SK-N-SH (cell line): ENCODE measurements around the gene CELF2. TPM values are rescaled to one million over a fixed set of nuclear protein-coding genes. Genes with fewer than 3 reads are reported as not detected.

ENCODE experiments used
- CTCF ChIA-PET: fragments of 300-600, 350-600 bp; formaldehyde crosslinking; extraction: SDS; loops from one replicate; lab custom pipeline; 2021; lab: Yijun Ruan, JAX
- POLR2A ChIA-PET: fragments of 350-600 bp; sonication (Branson Sonifier 250); formaldehyde crosslinking; extraction: SDS; loops from one replicate; lab custom pipeline; 2020; ENCODE audit warnings: antibody characterized with exemption, inconsistent platforms; lab: Yijun Ruan, JAX
- DNase-seq: peaks from one replicate; pipeline ENCODE4 v3.0.0; 2012
- H2AFZ ChIP-seq: fragments of 200-600 bp; sonication (generic); 2 replicates; pipeline ENCODE4 v1.8.1; 2016; ENCODE audit warnings: antibody characterized with exemption, mild to moderate bottlenecking, low read depth
- H3F3A ChIP-seq: fragments of 200-600 bp; sonication (generic); replicated peaks from 2 replicates; pipeline ENCODE3; 2016; ENCODE audit warnings: antibody characterized with exemption, mild to moderate bottlenecking; ENCODE audit not compliant: insufficient read depth
- H3K27ac ChIP-seq, 2 experiments: fragments of 200-500 bp in 1 of 2; fragments of 200-600 bp in 1 of 2; sonication (Bioruptor generic) in 1 of 2; sonication (generic), shearing (Covaris generic) in 1 of 2; 2 replicates each; pipeline versions ENCODE4 v1.5.1 to v1.6.1; 2014 to 2016; ENCODE audit warnings: low read depth in 2 of 2, inconsistent platforms in 1 of 2, low read length in 1 of 2, mild to moderate bottlenecking in 1 of 2, mixed read lengths in 1 of 2
- H3K27me3 ChIP-seq: fragments of 200-600 bp; sonication (generic), shearing (Covaris generic); 2 replicates; pipeline ENCODE4 v1.6.1; 2016; ENCODE audit warnings: mixed run types; ENCODE audit not compliant: insufficient read depth
- H3K36me3 ChIP-seq, 2 experiments: fragments of 200-500 bp in 1 of 2; fragments of 200-600 bp in 1 of 2; sonication (Bioruptor generic) in 1 of 2; sonication (generic) in 1 of 2; replicated peaks in 1 of 2; 2 replicates each; pipeline versions ENCODE3 to v1.5.1; 2014 to 2016; ENCODE audit warnings: low read length in 1 of 2, mild to moderate bottlenecking in 1 of 2; ENCODE audit not compliant: insufficient read depth in 2 of 2, control insufficient read depth in 1 of 2
- H3K4me1 ChIP-seq, 2 experiments: fragments of 200-500 bp in 1 of 2; fragments of 200-600 bp in 1 of 2; sonication (Bioruptor generic) in 1 of 2; sonication (generic), shearing (Covaris generic) in 1 of 2; 2 replicates each; pipeline versions ENCODE4 v1.5.1 to v1.6.1; 2014 to 2016; ENCODE audit warnings: low read depth in 1 of 2, low read length in 1 of 2, mixed run types in 1 of 2; ENCODE audit not compliant: insufficient read depth in 2 of 2, control insufficient read depth in 1 of 2
- H3K4me2 ChIP-seq: fragments of 200-600 bp; sonication (generic), shearing (Covaris generic); 2 replicates; pipeline ENCODE4 v1.6.1; 2017; ENCODE audit warnings: mixed run types
- H3K4me3 ChIP-seq, 2 experiments: fragments of 200-500 bp in 1 of 2; fragments of 200-600 bp in 1 of 2; sonication (Bioruptor generic) in 1 of 2; sonication (generic), shearing (Covaris generic) in 1 of 2; 2 replicates each; pipeline versions ENCODE4 v1.5.1 to v1.8.1; 2014 to 2016; ENCODE audit warnings: low read depth in 2 of 2, inconsistent platforms in 1 of 2, low read length in 1 of 2, mild to moderate bottlenecking in 1 of 2, mixed read lengths in 1 of 2, moderate library complexity in 1 of 2
- H3K79me2 ChIP-seq: fragments of 200-600 bp; sonication (generic); 2 replicates; pipeline ENCODE4 v1.8.1; 2017; ENCODE audit warnings: mild to moderate bottlenecking; ENCODE audit not compliant: insufficient read depth
- H3K9ac ChIP-seq: fragments of 200-600 bp; sonication (generic); 2 replicates; pipeline ENCODE4 v1.6.1; 2017; ENCODE audit warnings: mixed run types
- H3K9me2 ChIP-seq: fragments of 200-600 bp; sonication (generic); 2 replicates; pipeline ENCODE4 v1.6.1; 2017; ENCODE audit warnings: mixed run types
- H3K9me3 ChIP-seq: fragments of 200-600 bp; sonication (generic); 2 replicates; pipeline ENCODE4 v1.6.1; 2017; ENCODE audit warnings: mixed run types, mild to moderate bottlenecking, moderate library complexity
- H4K20me1 ChIP-seq: fragments of 200-600 bp; sonication (generic); 2 replicates; pipeline ENCODE4 v1.6.1; 2017; ENCODE audit warnings: mild to moderate bottlenecking, mixed run types; ENCODE audit not compliant: insufficient read depth
- EZH2phosphoT487 ChIP-seq: fragments of 200-600 bp; sonication (generic); IDR thresholded peaks from 2 replicates; pipeline ENCODE4 v1.6.1; 2017; ENCODE audit warnings: low read depth, mixed run types, mild to moderate bottlenecking, antibody characterized with exemption, moderate library complexity, borderline replicate concordance
- FOSL2 ChIP-seq: IDR thresholded peaks from 2 replicates; pipeline ENCODE4 v1.4.0; 2012; ENCODE audit warnings: low read depth, mild to moderate bottlenecking, moderate library complexity, borderline replicate concordance
- FOXM1 ChIP-seq: IDR thresholded peaks from 2 replicates; pipeline ENCODE4 v1.4.0; 2012; ENCODE audit warnings: low read depth, mild to moderate bottlenecking
- GABPA ChIP-seq: IDR thresholded peaks from 2 replicates; pipeline ENCODE4 v1.4.0; 2012; ENCODE audit warnings: low read depth, mild to moderate bottlenecking
- GATA2 ChIP-seq: sonication (generic); formaldehyde crosslinking; IDR thresholded peaks from 2 replicates; pipeline ENCODE4 v1.5.0; 2020; ENCODE audit warnings: mild to moderate bottlenecking, missing genetic modification reagents
- IRF3 ChIP-seq: fragments of 150-350 bp; IDR thresholded peaks from 2 replicates; pipeline ENCODE4 v1.6.1; 2016; ENCODE audit warnings: mild to moderate bottlenecking, low read depth, low read length
- MAX ChIP-seq: IDR thresholded peaks from 2 replicates; pipeline ENCODE4 v1.4.0; 2012; ENCODE audit warnings: low read depth
- MEF2A ChIP-seq: IDR thresholded peaks from 2 replicates; pipeline ENCODE4 v1.4.0; 2012; ENCODE audit warnings: low read depth, borderline replicate concordance
- MXI1 ChIP-seq: IDR thresholded peaks from 2 replicates; pipeline ENCODE4 v1.6.1; 2012; ENCODE audit warnings: mild to moderate bottlenecking, low read depth, low read length, improper control_type of control experiment
- PBX3 ChIP-seq: IDR thresholded peaks from 2 replicates; pipeline ENCODE4; 2012
- RAD21 ChIP-seq: IDR thresholded peaks from 2 replicates; pipeline ENCODE4 v1.6.1; 2012; ENCODE audit warnings: mild to moderate bottlenecking, low read length
- REST ChIP-seq: IDR thresholded peaks from 2 replicates; pipeline ENCODE4 v1.6.1; 2012; ENCODE audit warnings: mild to moderate bottlenecking, low read depth, low read length, moderate library complexity
- RFX5 ChIP-seq: IDR thresholded peaks from 2 replicates; pipeline ENCODE4 v1.6.1; 2012; ENCODE audit warnings: mild to moderate bottlenecking, improper control_type of control experiment, low read length
- RXRA ChIP-seq: IDR thresholded peaks from 2 replicates; pipeline ENCODE4 v1.4.0; 2012; ENCODE audit warnings: low read depth, mild to moderate bottlenecking, borderline replicate concordance
- SMC3 ChIP-seq: IDR thresholded peaks from 2 replicates; pipeline ENCODE4 v1.6.1; 2012; ENCODE audit warnings: low read depth, low read length, improper control_type of control experiment
- TAF1 ChIP-seq: IDR thresholded peaks from 2 replicates; pipeline ENCODE4 v1.6.1; 2012; ENCODE audit warnings: low read depth, mild to moderate bottlenecking, low read length, moderate library complexity, borderline replicate concordance
- TCF12 ChIP-seq: IDR thresholded peaks from 2 replicates; pipeline ENCODE4 v1.4.0; 2012
- USF2 ChIP-seq: fragments of 150-350 bp; IDR thresholded peaks from 2 replicates; pipeline ENCODE4 v1.6.1; 2017; ENCODE audit warnings: antibody characterized with exemption, low read length, low read depth, borderline replicate concordance
- WGBS: methylation state at CpG from one replicate; pipeline ENCODE4 v1.1.6; 2017; ENCODE audit warnings: low lambda C conversion rate; 5-methylcytosine and 5-hydroxymethylcytosine counted together
- polyA plus RNA-seq, 3 experiments: library from polyadenylated mRNA; depleted of rRNA; stranded (reverse); fragments of >200 nt; gene quantifications; 2 replicates each; pipeline ENCODE4 v1.2.3, GENCODE V29; 2012

CELF2 gene
- polyA plus RNA-seq, 1 of the 3 experiments (the other 2 are of a cell fraction): 0.03 TPM

- TF ChIP-seq IRF3 (no peak), USF2 (no peak)
These were observed 73.9 kb downstream of the CELF2 start (continued) for GRCh38 chr10:11091517-11092102.

GRCh38 chr10:11093771-11094736 is 76.4 kb downstream of the CELF2 start:
- Histone ChIP-seq H3K4me1 (no peaks in the 10 kb centered on the region; a peak in 1 of 4 replicates), H3F3A (no peaks in the 10 kb centered on the region), H3K27ac (no peak overlapping the region), H3K9me3 (no peaks in the 10 kb centered on the region), H3K27me3 (no peaks in the 10 kb centered on the region), H3K4me3 (no peak overlapping the region), H3K36me3 (no peaks in the 10 kb centered on the region), H2AFZ (no peak overlapping the region), H3K79me2 (no peaks in the 10 kb centered on the region), H3K9me2 (no peaks in the 10 kb centered on the region), H3K9ac (no peak overlapping the region), H4K20me1 (no peaks in the 10 kb centered on the region), H3K4me2 (no peak overlapping the region)
- CTCF ChIA-PET: interaction anchor here (0.6 kb wide), 1 partner anchor 1625 kb away, joined by 3 read pairs; no protein-coding TSS in a partner anchor
- DNase-seq: no peak
- 29% methylated on average over 10 of the region's 10 CpGs for WGBS
- POLR2A ChIA-PET: no interaction called here
- TF ChIP-seq GATA2 (CRISPR knock-in tag) (no peak), EZH2phosphoT487 (no peak), TCF12 (no peak), MEF2A (no peak), GABPA (no peak), SMC3 (no peak), PBX3 (no peak), RAD21 (no peak), TAF1 (no peak), MXI1 (no peak), FOXM1 (no peak), MAX (no peak), IRF3 (no peak), FOSL2 (no peak), RFX5 (no peak), RXRA (no peak), REST (no peak)
